ENCODE measurements around the gene OTOG.

- TF ChIP-seq CTCF (IDR thresholded peaks at IDR 0.05) (no peak), POLR2A (IDR thresholded peaks at IDR 0.05) (no peak)
Measured at GRCh38 chr11:17547932-17548331, 873 bp downstream of the OTOG start.
